HepG2 (cell line): ENCODE measurements around the gene WWP2. TPM values are rescaled to one million over a fixed set of nuclear protein-coding genes. Genes with fewer than 3 reads are reported as not detected.

Experiments used
- ELF1 ChIP-seq: sonication (generic); formaldehyde crosslinking; IDR thresholded peaks from 2 replicates; pipeline ENCODE4 v1.4.0; 2020; ENCODE audit warnings: missing genetic modification reagents
- KDM5A ChIP-seq: fragments of 200-600 bp; sonication (generic); IDR thresholded peaks from 2 replicates; pipeline ENCODE4 v1.7.0; 2018; ENCODE audit warnings: antibody characterized with exemption, mild to moderate bottlenecking, low read length, borderline replicate concordance
- MEIS2 ChIP-seq: sonication (generic); formaldehyde crosslinking; IDR thresholded peaks from 2 replicates; pipeline ENCODE4 v1.9.0; 2021; ENCODE audit warnings: mild to moderate bottlenecking, missing genetic modification reagents
- NAIF1 ChIP-seq: sonication (generic); formaldehyde crosslinking; IDR thresholded peaks from 2 replicates; pipeline ENCODE4 v1.5.0; 2020; ENCODE audit warnings: mild to moderate bottlenecking, missing genetic modification reagents, borderline replicate concordance
- RXRA ChIP-seq: sonication (generic); formaldehyde crosslinking; IDR thresholded peaks from 2 replicates; pipeline ENCODE4 v1.5.1; 2020; ENCODE audit warnings: missing genetic modification reagents
- TBL1XR1 ChIP-seq: fragments of 150-350 bp; IDR thresholded peaks from 2 replicates; pipeline ENCODE4 v1.6.1; 2014; ENCODE audit warnings: borderline replicate concordance, low read length; ENCODE audit not compliant: partially characterized antibody
- TOE1 ChIP-seq: sonication (generic); formaldehyde crosslinking; IDR thresholded peaks from 2 replicates; pipeline ENCODE4 v1.4.0; 2020; ENCODE audit warnings: mild to moderate bottlenecking, missing genetic modification reagents
- TSC22D2 ChIP-seq: sonication (generic); formaldehyde crosslinking; IDR thresholded peaks from 2 replicates; pipeline ENCODE4 v1.5.1; 2020; ENCODE audit warnings: missing genetic modification reagents, mild to moderate bottlenecking, borderline replicate concordance
- ZNF121 ChIP-seq: sonication (generic); formaldehyde crosslinking; IDR thresholded peaks from 2 replicates; pipeline ENCODE4 v1.5.0; 2020; ENCODE audit warnings: mild to moderate bottlenecking, missing genetic modification reagents
- ZNF83 ChIP-seq: sonication (generic); formaldehyde crosslinking; IDR thresholded peaks from 2 replicates; pipeline ENCODE4 v1.4.0; 2020; ENCODE audit warnings: missing genetic modification reagents, mild to moderate bottlenecking, borderline replicate concordance
- polyA plus RNA-seq, 8 experiments: library from polyadenylated mRNA; depleted of rRNA in 3 of 8; stranded (reverse) in 7 of 8; unstranded in 1 of 8; fragments of >200 nt; fragmentation: Illumina TruSeq in 4 of 8; extraction: Trizol in 4 of 8; gene quantifications; 2 replicates each; pipeline versions ENCODE4 v1.2.1 to v1.2.3, GENCODE V29; 2011 to 2016; ENCODE audit warnings: low read depth in 4 of 8, missing spikeins in 1 of 8, mixed read lengths in 1 of 8; ENCODE audit not compliant: insufficient read depth in 1 of 8
- total RNA-seq, 5 experiments: library from RNA; depleted of rRNA; stranded (reverse); fragments of >200 nt; fragmentation: Illumina TruSeq; extraction: Trizol; gene quantifications; 2 replicates each; pipeline ENCODE4 v1.2.3, GENCODE V29; 2016; ENCODE audit warnings: low read depth in 1 of 5
- TF ChIP-seq, protein P1 (sequence below): IDR thresholded peaks from 2 replicates; pipeline ENCODE4 v1.4.0; 2020; ENCODE audit warnings: mild to moderate bottlenecking, missing genetic modification reagents
- TF ChIP-seq, protein P2 (sequence below), 2 experiments: fragments of 450-650 bp in 1 of 2; sonication (generic) in 1 of 2; formaldehyde crosslinking; IDR thresholded peaks; 2 replicates each; pipeline versions ENCODE4 v1.5.0 to v1.8.0; 2020 to 2022; ENCODE audit warnings: mild to moderate bottlenecking in 1 of 2, missing genetic modification reagents in 1 of 2
- TF ChIP-seq, protein P3 (sequence below): sonication (generic); formaldehyde crosslinking; IDR thresholded peaks from 2 replicates; pipeline ENCODE4 v1.5.0; 2020; ENCODE audit warnings: missing genetic modification reagents
- TF ChIP-seq, protein P4 (sequence below): sonication (generic); formaldehyde crosslinking; IDR thresholded peaks from 2 replicates; pipeline ENCODE4 v1.9.0; 2021; ENCODE audit warnings: missing genetic modification reagents, borderline replicate concordance
- TF ChIP-seq, protein P5 (sequence below): sonication (generic); formaldehyde crosslinking; IDR thresholded peaks from 2 replicates; pipeline ENCODE4 v1.9.0; 2022; ENCODE audit warnings: low read depth, missing genetic modification reagents
- TF ChIP-seq, protein P6 (sequence below): sonication (generic); IDR thresholded peaks from 2 replicates; pipeline ENCODE4 v1.6.1; 2016; ENCODE audit warnings: low read depth, borderline replicate concordance
- TF ChIP-seq, protein P7 (sequence below): sonication (generic); formaldehyde crosslinking; IDR thresholded peaks from 2 replicates; pipeline ENCODE4 v1.8.0; 2022; ENCODE audit warnings: mild to moderate bottlenecking, missing genetic modification reagents; ENCODE audit not compliant: insufficient replicate concordance

The WWP2 gene
- total and polyA plus RNA-seq, 2 of the 13 experiments (the other 11 are each of a cell fraction or from before 2014, with no cell fraction given) = 11.4 to 28.2 TPM

DNA sequence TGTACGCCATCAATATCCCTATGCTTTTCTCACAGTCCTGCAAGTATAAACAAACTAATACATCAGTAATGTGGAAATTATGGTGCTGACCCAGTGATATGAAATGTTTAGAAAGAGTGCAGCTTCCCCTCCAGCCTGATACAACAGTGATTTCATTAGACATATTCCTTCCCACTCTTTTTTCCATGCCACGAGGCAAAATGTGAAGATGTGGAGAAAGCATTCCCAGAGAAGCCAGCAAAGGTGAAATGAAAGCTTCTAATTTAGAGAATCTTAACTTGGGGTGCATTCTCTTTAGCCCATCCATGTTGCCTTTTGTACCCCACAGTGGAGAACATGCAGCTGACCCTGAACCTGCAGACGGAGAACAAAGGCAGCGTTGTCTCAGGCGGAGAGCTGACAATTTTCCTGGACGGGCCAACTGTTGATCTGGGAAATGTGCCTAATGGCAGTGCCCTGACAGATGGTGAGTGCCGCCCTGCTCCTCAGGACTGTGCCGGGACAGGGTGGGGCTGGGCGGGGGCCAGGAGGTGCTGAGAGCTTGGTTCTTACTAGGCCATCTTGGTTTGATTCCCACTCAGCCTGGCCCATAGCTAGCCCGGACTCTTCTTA lies 77.8 kb downstream of the WWP2 start (continued):
- TF ChIP-seq, protein P1, sequence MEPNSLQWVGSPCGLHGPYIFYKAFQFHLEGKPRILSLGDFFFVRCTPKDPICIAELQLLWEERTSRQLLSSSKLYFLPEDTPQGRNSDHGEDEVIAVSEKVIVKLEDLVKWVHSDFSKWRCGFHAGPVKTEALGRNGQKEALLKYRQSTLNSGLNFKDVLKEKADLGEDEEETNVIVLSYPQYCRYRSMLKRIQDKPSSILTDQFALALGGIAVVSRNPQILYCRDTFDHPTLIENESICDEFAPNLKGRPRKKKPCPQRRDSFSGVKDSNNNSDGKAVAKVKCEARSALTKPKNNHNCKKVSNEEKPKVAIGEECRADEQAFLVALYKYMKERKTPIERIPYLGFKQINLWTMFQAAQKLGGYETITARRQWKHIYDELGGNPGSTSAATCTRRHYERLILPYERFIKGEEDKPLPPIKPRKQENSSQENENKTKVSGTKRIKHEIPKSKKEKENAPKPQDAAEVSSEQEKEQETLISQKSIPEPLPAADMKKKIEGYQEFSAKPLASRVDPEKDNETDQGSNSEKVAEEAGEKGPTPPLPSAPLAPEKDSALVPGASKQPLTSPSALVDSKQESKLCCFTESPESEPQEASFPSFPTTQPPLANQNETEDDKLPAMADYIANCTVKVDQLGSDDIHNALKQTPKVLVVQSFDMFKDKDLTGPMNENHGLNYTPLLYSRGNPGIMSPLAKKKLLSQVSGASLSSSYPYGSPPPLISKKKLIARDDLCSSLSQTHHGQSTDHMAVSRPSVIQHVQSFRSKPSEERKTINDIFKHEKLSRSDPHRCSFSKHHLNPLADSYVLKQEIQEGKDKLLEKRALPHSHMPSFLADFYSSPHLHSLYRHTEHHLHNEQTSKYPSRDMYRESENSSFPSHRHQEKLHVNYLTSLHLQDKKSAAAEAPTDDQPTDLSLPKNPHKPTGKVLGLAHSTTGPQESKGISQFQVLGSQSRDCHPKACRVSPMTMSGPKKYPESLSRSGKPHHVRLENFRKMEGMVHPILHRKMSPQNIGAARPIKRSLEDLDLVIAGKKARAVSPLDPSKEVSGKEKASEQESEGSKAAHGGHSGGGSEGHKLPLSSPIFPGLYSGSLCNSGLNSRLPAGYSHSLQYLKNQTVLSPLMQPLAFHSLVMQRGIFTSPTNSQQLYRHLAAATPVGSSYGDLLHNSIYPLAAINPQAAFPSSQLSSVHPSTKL = peak; percentile 86
- TF ChIP-seq TBL1XR1 (no peak), MEIS2 (CRISPR knock-in tag) (no peak), NAIF1 (CRISPR knock-in tag) (no peak), TOE1 (CRISPR knock-in tag) (no peak), ZNF83 (CRISPR knock-in tag) (no peak), RXRA (peak; percentile 65; the same call in 1 of the 2 replicates), TSC22D2 (no peak), ELF1 (CRISPR knock-in tag) (no peak), ZNF121 (CRISPR knock-in tag) (peak; percentile 91), KDM5A (no peak)
- TF ChIP-seq, protein P2, sequence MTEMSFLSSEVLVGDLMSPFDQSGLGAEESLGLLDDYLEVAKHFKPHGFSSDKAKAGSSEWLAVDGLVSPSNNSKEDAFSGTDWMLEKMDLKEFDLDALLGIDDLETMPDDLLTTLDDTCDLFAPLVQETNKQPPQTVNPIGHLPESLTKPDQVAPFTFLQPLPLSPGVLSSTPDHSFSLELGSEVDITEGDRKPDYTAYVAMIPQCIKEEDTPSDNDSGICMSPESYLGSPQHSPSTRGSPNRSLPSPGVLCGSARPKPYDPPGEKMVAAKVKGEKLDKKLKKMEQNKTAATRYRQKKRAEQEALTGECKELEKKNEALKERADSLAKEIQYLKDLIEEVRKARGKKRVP (CRISPR knock-in tag; IDR thresholded peaks at IDR 0.05) = no peak
- TF ChIP-seq, protein P3, sequence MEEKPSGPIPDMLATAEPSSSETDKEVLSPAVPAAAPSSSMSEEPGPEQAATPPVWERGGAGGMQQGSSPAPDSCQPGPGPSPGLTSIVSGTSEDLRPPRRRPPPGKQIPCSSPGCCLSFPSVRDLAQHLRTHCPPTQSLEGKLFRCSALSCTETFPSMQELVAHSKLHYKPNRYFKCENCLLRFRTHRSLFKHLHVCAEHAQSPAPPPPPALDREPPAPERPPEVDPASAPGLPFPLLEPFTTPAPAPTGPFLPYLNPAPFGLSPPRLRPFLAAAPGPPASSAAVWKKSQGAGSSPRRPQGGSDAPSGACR (CRISPR knock-in tag) = no peak
- TF ChIP-seq, protein P4, sequence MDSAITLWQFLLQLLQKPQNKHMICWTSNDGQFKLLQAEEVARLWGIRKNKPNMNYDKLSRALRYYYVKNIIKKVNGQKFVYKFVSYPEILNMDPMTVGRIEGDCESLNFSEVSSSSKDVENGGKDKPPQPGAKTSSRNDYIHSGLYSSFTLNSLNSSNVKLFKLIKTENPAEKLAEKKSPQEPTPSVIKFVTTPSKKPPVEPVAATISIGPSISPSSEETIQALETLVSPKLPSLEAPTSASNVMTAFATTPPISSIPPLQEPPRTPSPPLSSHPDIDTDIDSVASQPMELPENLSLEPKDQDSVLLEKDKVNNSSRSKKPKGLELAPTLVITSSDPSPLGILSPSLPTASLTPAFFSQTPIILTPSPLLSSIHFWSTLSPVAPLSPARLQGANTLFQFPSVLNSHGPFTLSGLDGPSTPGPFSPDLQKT (CRISPR knock-in tag) = no peak
- TF ChIP-seq, protein P5, sequence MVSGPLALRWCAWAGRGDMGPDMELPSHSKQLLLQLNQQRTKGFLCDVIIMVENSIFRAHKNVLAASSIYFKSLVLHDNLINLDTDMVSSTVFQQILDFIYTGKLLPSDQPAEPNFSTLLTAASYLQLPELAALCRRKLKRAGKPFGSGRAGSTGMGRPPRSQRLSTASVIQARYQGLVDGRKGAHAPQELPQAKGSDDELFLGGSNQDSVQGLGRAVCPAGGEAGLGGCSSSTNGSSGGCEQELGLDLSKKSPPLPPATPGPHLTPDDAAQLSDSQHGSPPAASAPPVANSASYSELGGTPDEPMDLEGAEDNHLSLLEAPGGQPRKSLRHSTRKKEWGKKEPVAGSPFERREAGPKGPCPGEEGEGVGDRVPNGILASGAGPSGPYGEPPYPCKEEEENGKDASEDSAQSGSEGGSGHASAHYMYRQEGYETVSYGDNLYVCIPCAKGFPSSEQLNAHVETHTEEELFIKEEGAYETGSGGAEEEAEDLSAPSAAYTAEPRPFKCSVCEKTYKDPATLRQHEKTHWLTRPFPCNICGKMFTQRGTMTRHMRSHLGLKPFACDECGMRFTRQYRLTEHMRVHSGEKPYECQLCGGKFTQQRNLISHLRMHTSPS = peak; percentile 95
- TF ChIP-seq, protein P6, sequence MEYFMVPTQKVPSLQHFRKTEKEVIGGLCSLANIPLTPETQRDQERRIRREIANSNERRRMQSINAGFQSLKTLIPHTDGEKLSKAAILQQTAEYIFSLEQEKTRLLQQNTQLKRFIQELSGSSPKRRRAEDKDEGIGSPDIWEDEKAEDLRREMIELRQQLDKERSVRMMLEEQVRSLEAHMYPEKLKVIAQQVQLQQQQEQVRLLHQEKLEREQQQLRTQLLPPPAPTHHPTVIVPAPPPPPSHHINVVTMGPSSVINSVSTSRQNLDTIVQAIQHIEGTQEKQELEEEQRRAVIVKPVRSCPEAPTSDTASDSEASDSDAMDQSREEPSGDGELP = peak; percentile 72; the same call in 1 of the 2 replicates
- TF ChIP-seq, protein P7, sequence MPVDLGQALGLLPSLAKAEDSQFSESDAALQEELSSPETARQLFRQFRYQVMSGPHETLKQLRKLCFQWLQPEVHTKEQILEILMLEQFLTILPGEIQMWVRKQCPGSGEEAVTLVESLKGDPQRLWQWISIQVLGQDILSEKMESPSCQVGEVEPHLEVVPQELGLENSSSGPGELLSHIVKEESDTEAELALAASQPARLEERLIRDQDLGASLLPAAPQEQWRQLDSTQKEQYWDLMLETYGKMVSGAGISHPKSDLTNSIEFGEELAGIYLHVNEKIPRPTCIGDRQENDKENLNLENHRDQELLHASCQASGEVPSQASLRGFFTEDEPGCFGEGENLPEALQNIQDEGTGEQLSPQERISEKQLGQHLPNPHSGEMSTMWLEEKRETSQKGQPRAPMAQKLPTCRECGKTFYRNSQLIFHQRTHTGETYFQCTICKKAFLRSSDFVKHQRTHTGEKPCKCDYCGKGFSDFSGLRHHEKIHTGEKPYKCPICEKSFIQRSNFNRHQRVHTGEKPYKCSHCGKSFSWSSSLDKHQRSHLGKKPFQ (CRISPR knock-in tag) = no peak
